ENCODE results near the gene TMBIM1. TPM values are rescaled to one million over a fixed set of nuclear protein-coding genes. Genes with fewer than 3 reads are reported as not detected.

The TMBIM1 gene
- polyA plus RNA-seq, 1 experiment: 91.4 TPM

DNA sequence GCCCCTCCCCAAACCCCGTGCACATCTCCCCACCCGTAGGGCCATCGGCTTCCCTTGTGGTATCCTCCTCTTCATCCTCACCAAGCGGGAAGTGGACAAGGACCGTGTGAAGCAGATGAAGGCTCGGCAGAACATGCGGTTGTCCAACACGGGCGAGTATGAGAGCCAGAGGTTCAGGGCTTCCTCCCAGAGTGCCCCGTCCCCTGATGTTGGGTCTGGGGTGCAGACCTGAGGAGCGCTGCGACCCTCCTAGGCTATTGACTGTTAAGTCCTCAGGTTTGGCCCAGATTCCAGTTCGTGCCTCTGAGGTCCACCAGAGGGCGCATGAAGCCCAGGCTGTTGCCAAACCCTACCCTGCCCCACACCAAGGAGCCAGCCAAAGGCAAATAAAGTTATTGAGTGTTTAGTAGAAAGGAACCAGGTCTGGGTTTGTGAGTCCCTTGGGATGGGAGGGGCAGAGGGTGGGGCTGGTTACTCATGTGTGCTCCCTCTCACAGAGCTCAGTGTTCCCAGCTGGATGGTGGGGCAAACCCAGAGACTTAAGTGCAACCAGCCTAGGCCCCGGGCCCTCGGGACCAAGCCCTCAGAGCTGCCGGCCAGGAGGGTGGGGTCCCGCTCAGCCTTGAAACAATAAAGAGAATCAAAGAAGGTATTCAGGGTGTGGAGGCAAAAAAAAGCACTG is 19.6 kb downstream of the TMBIM1 start:
- no peaks in the 10 kb centered on the region; the same call in 1 of the 2 replicates for H3K9me3 ChIP-seq (ENCODE audit: control insufficient read depth, insufficient read depth, low read length)
- peak; percentile 93 for TF ChIP-seq CTCF (IDR thresholded peaks at IDR 0.05; ENCODE audit: low read depth, low read length)
- ChIA-PET POLR2A (interaction anchor here (0.7 to 3.0 kb wide), 4 partner anchors 12 to 25 kb away, joined by 4 to 17 read pairs (median 5); no protein-coding TSS in a partner anchor), CTCF (interaction anchor here (0.5 to 4.9 kb wide), 26 partner anchors 11 to 330 kb away, joined by 3 to 73 read pairs (median 4); partner anchors contain the start of genes CATIP and TMBIM1)
- peak overlapping the region; percentile 31 for H3K27ac ChIP-seq (ENCODE audit: low read depth, low read length)
- H3K27me3 ChIP-seq (ENCODE audit: control insufficient read depth, insufficient read depth, low read length): no peaks in the 10 kb centered on the region
- H3K4me3 ChIP-seq (ENCODE audit: low read depth, low read length): no peak overlapping the region
- DNase-seq (ENCODE audit: low read depth, low spot score): no peak

GRCh38 chr2:218271865-218272530 is 20.3 kb downstream of the TMBIM1 start:
- DNase-seq (ENCODE audit: low read depth, low spot score): no peak
- CTCF ChIA-PET: interaction anchor here (0.5 to 4.9 kb wide), 18 partner anchors 11 to 330 kb away, joined by 3 to 73 read pairs (median 4); partner anchors contain the start of genes CATIP and TMBIM1
- Histone ChIP-seq H3K27me3 (ENCODE audit: control insufficient read depth, insufficient read depth, low read length) (no peaks in the 10 kb centered on the region), H3K4me3 (ENCODE audit: low read depth, low read length) (no peak overlapping the region), H3K9me3 (ENCODE audit: control insufficient read depth, insufficient read depth, low read length) (no peaks in the 10 kb centered on the region; the same call in 1 of the 2 replicates), H3K27ac (ENCODE audit: low read depth, low read length) (no peak overlapping the region)
- POLR2A ChIA-PET: interaction anchor here (3.0 kb wide), 1 partner anchor 15 kb away, joined by 17 read pairs; no protein-coding TSS in a partner anchor
- TF ChIP-seq CTCF (IDR thresholded peaks at IDR 0.05; ENCODE audit: low read depth, low read length): no peak

DNA sequence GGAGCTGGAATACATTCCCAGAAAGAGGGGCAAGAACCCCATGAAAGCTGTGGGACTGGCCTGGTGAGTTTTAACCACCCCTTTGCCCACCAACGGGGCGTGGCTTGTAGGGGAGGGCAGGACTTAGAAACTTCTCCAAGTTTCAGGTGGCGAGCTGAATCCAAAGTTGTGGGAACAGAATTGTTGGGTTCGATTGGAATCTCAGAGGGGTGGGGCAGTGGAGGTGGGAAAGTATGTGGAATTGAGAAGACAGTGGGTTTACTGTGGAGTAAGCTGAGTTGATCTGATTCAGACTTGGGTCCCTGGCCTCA is 20.9 kb downstream of the TMBIM1 start:
- H3K4me3 ChIP-seq (ENCODE audit: low read depth, low read length): peak overlapping the region; percentile 96
- H3K27ac ChIP-seq (ENCODE audit: low read depth, low read length): no peak overlapping the region
- no peak for TF ChIP-seq CTCF (IDR thresholded peaks at IDR 0.05; ENCODE audit: low read depth, low read length)
- H3K27me3 ChIP-seq (ENCODE audit: control insufficient read depth, insufficient read depth, low read length): no peaks in the 10 kb centered on the region
- H3K9me3 ChIP-seq (ENCODE audit: control insufficient read depth, insufficient read depth, low read length): no peaks in the 10 kb centered on the region; the same call in 1 of the 2 replicates
- DNase-seq (ENCODE audit: low read depth, low spot score): no peak
- POLR2A ChIA-PET: interaction anchor here (3.0 kb wide), 1 partner anchor 15 kb away, joined by 17 read pairs; no protein-coding TSS in a partner anchor
- CTCF ChIA-PET: interaction anchor here (0.6 to 4.9 kb wide), 16 partner anchors 12 to 202 kb away, joined by 3 to 73 read pairs (median 4); partner anchors contain the start of genes CATIP and TMBIM1

DNA sequence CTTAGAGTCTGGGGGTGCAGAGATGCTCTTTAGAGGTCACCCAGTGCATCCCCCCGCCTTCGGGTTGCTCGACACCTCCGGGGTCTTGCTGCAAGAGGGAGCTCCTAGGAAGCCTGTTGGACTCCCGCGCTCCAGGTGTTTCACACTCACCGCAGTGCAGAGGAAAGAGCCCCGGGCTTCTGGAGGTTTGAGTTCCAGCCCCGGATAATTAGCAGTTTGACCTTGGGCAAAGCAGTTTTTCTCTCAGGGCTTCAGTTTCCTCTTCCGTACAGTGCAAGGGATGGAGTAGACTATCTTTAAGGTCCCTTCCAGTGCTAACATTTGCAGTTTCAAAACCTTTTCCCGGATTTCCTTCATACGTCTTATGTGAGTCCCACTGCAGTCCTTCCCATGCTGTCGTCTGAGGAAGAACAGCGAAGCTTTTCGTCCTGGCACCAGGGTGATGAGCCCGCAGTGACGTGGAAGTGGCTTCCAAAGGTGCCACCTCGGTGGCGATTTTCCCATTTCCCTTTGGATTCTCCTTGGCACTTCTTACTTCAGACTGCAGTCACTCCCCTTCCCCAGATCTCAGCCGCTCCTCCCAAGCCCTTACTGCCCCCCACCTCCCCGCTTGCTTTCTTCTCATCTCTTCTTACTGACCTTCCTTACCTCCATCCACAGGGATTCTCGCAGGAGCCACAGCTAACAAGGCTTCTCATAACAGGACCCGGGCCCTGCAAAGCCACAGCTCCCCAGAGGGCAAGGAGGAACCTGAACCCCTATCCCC is 21.4 kb downstream of the TMBIM1 start:
- Histone ChIP-seq H3K4me3 (ENCODE audit: low read depth, low read length) (peak overlapping the region; percentile 96), H3K27ac (ENCODE audit: low read depth, low read length) (no peak overlapping the region), H3K9me3 (ENCODE audit: control insufficient read depth, insufficient read depth, low read length) (no peaks in the 10 kb centered on the region; the same call in 1 of the 2 replicates), H3K27me3 (ENCODE audit: control insufficient read depth, insufficient read depth, low read length) (no peaks in the 10 kb centered on the region)
- DNase-seq (ENCODE audit: low read depth, low spot score): no peak
- CTCF ChIA-PET: interaction anchor here (0.6 to 4.9 kb wide), 16 partner anchors 8 to 196 kb away, joined by 3 to 73 read pairs (median 4); partner anchors contain the start of genes CATIP and TMBIM1
- POLR2A ChIA-PET: interaction anchor here (0.6 to 3.0 kb wide), 6 partner anchors 12 to 388 kb away, joined by 3 to 17 read pairs (median 4); no protein-coding TSS in a partner anchor
- TF ChIP-seq CTCF (IDR thresholded peaks at IDR 0.05; ENCODE audit: low read depth, low read length): no peak
